HEK293T (cell line): Measurements from ENCODE around the gene LZIC.

Source experiments
- BHLHE40 ChIP-seq: fragments of 450-650 bp; IDR thresholded peaks from 2 replicates; pipeline ENCODE4 v1.6.1; 2016; ENCODE audit warnings: mild to moderate bottlenecking, moderate library complexity, borderline replicate concordance
- FOXA1 ChIP-seq: fragments of 450-650 bp; IDR thresholded peaks from 2 replicates; pipeline ENCODE4 v1.6.1; 2016; ENCODE audit warnings: mild to moderate bottlenecking
- FOXK2 ChIP-seq: fragments of 450-650 bp; IDR thresholded peaks from 2 replicates; pipeline ENCODE4 v1.6.1; 2016; ENCODE audit warnings: mild to moderate bottlenecking
- FOXM1 ChIP-seq: fragments of 450-650 bp; IDR thresholded peaks from 2 replicates; pipeline ENCODE4 v1.6.1; 2017; ENCODE audit warnings: mild to moderate bottlenecking, borderline replicate concordance
- HDGF ChIP-seq: fragments of 450-650 bp; IDR thresholded peaks from 2 replicates; pipeline ENCODE4 v1.6.1; 2017; ENCODE audit warnings: antibody characterized with exemption, borderline replicate concordance
- LEF1 ChIP-seq: fragments of 450-650 bp; IDR thresholded peaks from 2 replicates; pipeline ENCODE4 v1.6.1; 2017; ENCODE audit warnings: mild to moderate bottlenecking, borderline replicate concordance
- NFRKB ChIP-seq: fragments of 450-650 bp; IDR thresholded peaks from 2 replicates; pipeline ENCODE4 v1.6.1; 2016; ENCODE audit warnings: mild to moderate bottlenecking, moderate library complexity
- SP1 ChIP-seq: fragments of 450-650 bp; IDR thresholded peaks from 2 replicates; pipeline ENCODE4 v1.6.1; 2017
- SUZ12 ChIP-seq: fragments of 450-650 bp; IDR thresholded peaks from 2 replicates; pipeline ENCODE4 v1.6.1; 2016; ENCODE audit warnings: mild to moderate bottlenecking

GRCh38 chr1:9960706-9961562 is 17.7 kb upstream of the LZIC start:
- TF ChIP-seq BHLHE40: no peak
- no peak for TF ChIP-seq SP1
- TF ChIP-seq FOXM1: no peak
- no peak for TF ChIP-seq FOXK2
- no peak for TF ChIP-seq FOXA1
- no peak for TF ChIP-seq SUZ12
- no peak for TF ChIP-seq HDGF
- no peak for TF ChIP-seq LEF1
- TF ChIP-seq NFRKB: no peak
